Measurements from ENCODE around the gene TRAF2. TPM values are rescaled to one million over a fixed set of nuclear protein-coding genes. Genes with fewer than 3 reads are reported as not detected.

The TRAF2 gene
- total and polyA plus RNA-seq, 9 of the 15 experiments (the other 6 are each of a cell fraction or from before 2014, with no cell fraction given) = 0.24 to 45.2 (median 18.0) TPM

DNA sequence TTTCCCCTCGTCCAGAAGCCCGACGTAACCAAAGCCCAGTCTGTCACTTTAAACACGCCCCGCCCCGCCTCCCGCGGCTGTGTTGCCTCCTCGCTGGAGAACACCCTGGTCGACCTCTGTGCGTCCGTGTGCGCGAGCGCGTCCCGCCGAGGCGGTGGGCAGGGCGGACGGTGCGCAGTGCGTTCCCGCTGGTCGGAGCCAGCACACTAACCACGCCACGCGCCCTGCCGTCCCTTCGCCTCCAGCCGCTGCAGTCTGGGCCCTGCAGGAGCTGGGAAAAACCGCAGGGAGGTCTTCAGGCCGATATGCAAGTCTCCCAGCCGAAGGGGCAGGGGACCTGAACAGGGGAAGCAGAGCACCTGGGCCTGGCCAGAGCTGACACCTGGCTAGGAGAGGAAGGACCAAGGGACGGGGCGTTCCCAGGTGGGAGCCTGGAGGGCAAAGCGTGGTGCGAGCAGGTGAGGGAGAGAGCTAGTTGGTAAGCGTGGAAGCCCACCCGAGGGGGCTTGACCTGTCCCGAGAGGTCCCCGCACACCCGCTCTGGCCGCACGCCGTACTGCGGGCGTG, 38.4 kb upstream of the TRAF2 start (continued):
- TF ChIP-seq, protein P1, sequence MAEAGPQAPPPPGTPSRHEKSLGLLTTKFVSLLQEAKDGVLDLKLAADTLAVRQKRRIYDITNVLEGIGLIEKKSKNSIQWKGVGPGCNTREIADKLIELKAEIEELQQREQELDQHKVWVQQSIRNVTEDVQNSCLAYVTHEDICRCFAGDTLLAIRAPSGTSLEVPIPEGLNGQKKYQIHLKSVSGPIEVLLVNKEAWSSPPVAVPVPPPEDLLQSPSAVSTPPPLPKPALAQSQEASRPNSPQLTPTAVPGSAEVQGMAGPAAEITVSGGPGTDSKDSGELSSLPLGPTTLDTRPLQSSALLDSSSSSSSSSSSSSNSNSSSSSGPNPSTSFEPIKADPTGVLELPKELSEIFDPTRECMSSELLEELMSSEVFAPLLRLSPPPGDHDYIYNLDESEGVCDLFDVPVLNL (CRISPR knock-in tag; IDR thresholded peaks at IDR 0.05; ENCODE audit: low read depth) = no peak; the same call in none of the 2 replicates
- no peak for TF ChIP-seq JUNB (CRISPR knock-in tag; conservative IDR thresholded peaks at IDR 0.05)
- TF ChIP-seq POLR2G (IDR thresholded peaks at IDR 0.05; ENCODE audit: low read depth, low read length) = peak; percentile 94
- peak; percentile 79; the same call in 1 of the 2 replicates for TF ChIP-seq ESRRA (IDR thresholded peaks at IDR 0.05; ENCODE audit: borderline replicate concordance, low read depth)
- TF ChIP-seq BCOR (IDR thresholded peaks at IDR 0.05) = peak; percentile 48
- TF ChIP-seq, protein P2, sequence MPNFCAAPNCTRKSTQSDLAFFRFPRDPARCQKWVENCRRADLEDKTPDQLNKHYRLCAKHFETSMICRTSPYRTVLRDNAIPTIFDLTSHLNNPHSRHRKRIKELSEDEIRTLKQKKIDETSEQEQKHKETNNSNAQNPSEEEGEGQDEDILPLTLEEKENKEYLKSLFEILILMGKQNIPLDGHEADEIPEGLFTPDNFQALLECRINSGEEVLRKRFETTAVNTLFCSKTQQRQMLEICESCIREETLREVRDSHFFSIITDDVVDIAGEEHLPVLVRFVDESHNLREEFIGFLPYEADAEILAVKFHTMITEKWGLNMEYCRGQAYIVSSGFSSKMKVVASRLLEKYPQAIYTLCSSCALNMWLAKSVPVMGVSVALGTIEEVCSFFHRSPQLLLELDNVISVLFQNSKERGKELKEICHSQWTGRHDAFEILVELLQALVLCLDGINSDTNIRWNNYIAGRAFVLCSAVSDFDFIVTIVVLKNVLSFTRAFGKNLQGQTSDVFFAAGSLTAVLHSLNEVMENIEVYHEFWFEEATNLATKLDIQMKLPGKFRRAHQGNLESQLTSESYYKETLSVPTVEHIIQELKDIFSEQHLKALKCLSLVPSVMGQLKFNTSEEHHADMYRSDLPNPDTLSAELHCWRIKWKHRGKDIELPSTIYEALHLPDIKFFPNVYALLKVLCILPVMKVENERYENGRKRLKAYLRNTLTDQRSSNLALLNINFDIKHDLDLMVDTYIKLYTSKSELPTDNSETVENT (CRISPR knock-in tag; IDR thresholded peaks at IDR 0.05) = peak; percentile 62; the same call in 1 of the 2 replicates
- TF ChIP-seq PCBP1 (IDR thresholded peaks at IDR 0.05; ENCODE audit: low read depth, low read length, poor library complexity, severe bottlenecking) = peak; percentile 83
- TF ChIP-seq, protein P3, sequence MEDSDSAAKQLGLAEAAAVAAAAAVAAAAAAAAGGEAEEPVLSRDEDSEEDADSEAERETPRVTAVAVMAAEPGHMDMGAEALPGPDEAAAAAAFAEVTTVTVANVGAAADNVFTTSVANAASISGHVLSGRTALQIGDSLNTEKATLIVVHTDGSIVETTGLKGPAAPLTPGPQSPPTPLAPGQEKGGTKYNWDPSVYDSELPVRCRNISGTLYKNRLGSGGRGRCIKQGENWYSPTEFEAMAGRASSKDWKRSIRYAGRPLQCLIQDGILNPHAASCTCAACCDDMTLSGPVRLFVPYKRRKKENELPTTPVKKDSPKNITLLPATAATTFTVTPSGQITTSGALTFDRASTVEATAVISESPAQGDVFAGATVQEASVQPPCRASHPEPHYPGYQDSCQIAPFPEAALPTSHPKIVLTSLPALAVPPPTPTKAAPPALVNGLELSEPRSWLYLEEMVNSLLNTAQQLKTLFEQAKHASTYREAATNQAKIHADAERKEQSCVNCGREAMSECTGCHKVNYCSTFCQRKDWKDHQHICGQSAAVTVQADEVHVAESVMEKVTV (CRISPR knock-in tag; IDR thresholded peaks at IDR 0.05) = no peak
- TF ChIP-seq, protein P4, sequence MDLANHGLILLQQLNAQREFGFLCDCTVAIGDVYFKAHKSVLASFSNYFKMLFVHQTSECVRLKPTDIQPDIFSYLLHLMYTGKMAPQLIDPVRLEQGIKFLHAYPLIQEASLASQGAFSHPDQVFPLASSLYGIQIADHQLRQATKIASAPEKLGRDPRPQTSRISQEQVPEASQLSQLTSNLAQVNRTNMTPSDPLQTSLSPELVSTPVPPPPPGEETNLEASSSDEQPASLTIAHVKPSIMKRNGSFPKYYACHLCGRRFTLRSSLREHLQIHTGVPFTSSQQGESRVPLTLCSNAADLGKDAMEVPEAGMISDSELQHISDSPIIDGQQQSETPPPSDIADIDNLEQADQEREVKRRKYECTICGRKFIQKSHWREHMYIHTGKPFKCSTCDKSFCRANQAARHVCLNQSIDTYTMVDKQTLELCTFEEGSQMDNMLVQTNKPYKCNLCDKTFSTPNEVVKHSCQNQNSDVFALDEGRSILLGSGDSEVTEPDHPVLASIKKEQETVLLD (IDR thresholded peaks at IDR 0.05) = no peak
- TF ChIP-seq ETV6 (IDR thresholded peaks at IDR 0.05; ENCODE audit: borderline replicate concordance in 1 of 2, low read depth in 2 of 2, low read length in 1 of 2) = no peak
- TF ChIP-seq ETV6 (CRISPR knock-in tag; IDR thresholded peaks at IDR 0.05; ENCODE audit: borderline replicate concordance) = 0 out of 2 replicates have a peak, but pooled peaks have one; percentile 44
- no peak for TF ChIP-seq ZNF316 (IDR thresholded peaks at IDR 0.05)
- TF ChIP-seq HIVEP1 (CRISPR knock-in tag; IDR thresholded peaks at IDR 0.05) = 0 out of 2 replicates have a peak, but pooled peaks have one; percentile 43
- TF ChIP-seq, protein P5, sequence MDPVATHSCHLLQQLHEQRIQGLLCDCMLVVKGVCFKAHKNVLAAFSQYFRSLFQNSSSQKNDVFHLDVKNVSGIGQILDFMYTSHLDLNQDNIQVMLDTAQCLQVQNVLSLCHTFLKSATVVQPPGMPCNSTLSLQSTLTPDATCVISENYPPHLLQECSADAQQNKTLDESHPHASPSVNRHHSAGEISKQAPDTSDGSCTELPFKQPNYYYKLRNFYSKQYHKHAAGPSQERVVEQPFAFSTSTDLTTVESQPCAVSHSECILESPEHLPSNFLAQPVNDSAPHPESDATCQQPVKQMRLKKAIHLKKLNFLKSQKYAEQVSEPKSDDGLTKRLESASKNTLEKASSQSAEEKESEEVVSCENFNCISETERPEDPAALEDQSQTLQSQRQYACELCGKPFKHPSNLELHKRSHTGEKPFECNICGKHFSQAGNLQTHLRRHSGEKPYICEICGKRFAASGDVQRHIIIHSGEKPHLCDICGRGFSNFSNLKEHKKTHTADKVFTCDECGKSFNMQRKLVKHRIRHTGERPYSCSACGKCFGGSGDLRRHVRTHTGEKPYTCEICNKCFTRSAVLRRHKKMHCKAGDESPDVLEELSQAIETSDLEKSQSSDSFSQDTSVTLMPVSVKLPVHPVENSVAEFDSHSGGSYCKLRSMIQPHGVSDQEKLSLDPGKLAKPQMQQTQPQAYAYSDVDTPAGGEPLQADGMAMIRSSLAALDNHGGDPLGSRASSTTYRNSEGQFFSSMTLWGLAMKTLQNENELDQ (CRISPR knock-in tag; IDR thresholded peaks at IDR 0.05; ENCODE audit: borderline replicate concordance) = 0 out of 2 replicates have a peak, but pooled peaks have one; percentile 32
- TF ChIP-seq, protein P6, sequence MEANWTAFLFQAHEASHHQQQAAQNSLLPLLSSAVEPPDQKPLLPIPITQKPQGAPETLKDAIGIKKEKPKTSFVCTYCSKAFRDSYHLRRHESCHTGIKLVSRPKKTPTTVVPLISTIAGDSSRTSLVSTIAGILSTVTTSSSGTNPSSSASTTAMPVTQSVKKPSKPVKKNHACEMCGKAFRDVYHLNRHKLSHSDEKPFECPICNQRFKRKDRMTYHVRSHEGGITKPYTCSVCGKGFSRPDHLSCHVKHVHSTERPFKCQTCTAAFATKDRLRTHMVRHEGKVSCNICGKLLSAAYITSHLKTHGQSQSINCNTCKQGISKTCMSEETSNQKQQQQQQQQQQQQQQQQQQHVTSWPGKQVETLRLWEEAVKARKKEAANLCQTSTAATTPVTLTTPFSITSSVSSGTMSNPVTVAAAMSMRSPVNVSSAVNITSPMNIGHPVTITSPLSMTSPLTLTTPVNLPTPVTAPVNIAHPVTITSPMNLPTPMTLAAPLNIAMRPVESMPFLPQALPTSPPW (CRISPR knock-in tag; IDR thresholded peaks at IDR 0.05) = peak; percentile 65
